ENCODE results near the gene MTARC2.

DNA sequence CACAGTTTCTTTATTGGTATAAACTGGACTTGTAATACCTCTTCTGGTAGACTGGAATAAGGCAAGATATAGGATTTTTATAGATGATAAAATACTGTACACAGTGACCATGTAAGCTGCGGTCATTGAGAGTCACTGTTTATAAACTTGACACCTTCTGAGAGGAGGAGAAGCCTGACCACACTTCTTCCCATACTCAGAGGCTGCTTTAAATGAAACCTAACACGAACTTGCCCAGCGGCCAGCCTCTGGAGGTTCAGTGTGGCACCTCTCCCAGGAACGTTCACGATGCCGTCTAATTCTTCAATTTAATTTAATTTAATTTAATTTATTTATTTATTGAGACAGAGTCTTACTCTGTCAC, 61.0 kb downstream of the MTARC2 start:
- TF ChIP-seq, protein P1, sequence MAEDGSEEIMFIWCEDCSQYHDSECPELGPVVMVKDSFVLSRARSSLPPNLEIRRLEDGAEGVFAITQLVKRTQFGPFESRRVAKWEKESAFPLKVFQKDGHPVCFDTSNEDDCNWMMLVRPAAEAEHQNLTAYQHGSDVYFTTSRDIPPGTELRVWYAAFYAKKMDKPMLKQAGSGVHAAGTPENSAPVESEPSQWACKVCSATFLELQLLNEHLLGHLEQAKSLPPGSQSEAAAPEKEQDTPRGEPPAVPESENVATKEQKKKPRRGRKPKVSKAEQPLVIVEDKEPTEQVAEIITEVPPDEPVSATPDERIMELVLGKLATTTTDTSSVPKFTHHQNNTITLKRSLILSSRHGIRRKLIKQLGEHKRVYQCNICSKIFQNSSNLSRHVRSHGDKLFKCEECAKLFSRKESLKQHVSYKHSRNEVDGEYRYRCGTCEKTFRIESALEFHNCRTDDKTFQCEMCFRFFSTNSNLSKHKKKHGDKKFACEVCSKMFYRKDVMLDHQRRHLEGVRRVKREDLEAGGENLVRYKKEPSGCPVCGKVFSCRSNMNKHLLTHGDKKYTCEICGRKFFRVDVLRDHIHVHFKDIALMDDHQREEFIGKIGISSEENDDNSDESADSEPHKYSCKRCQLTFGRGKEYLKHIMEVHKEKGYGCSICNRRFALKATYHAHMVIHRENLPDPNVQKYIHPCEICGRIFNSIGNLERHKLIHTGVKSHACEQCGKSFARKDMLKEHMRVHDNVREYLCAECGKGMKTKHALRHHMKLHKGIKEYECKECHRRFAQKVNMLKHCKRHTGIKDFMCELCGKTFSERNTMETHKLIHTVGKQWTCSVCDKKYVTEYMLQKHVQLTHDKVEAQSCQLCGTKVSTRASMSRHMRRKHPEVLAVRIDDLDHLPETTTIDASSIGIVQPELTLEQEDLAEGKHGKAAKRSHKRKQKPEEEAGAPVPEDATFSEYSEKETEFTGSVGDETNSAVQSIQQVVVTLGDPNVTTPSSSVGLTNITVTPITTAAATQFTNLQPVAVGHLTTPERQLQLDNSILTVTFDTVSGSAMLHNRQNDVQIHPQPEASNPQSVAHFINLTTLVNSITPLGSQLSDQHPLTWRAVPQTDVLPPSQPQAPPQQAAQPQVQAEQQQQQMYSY (CRISPR knock-in tag; IDR thresholded peaks at IDR 0.05) = no peak
- TF ChIP-seq E2F1 (CRISPR knock-in tag; IDR thresholded peaks at IDR 0.05) = no peak
- TF ChIP-seq, protein P2, sequence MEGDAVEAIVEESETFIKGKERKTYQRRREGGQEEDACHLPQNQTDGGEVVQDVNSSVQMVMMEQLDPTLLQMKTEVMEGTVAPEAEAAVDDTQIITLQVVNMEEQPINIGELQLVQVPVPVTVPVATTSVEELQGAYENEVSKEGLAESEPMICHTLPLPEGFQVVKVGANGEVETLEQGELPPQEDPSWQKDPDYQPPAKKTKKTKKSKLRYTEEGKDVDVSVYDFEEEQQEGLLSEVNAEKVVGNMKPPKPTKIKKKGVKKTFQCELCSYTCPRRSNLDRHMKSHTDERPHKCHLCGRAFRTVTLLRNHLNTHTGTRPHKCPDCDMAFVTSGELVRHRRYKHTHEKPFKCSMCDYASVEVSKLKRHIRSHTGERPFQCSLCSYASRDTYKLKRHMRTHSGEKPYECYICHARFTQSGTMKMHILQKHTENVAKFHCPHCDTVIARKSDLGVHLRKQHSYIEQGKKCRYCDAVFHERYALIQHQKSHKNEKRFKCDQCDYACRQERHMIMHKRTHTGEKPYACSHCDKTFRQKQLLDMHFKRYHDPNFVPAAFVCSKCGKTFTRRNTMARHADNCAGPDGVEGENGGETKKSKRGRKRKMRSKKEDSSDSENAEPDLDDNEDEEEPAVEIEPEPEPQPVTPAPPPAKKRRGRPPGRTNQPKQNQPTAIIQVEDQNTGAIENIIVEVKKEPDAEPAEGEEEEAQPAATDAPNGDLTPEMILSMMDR (IDR thresholded peaks at IDR 0.05) = no peak
- TF ChIP-seq, protein P3, sequence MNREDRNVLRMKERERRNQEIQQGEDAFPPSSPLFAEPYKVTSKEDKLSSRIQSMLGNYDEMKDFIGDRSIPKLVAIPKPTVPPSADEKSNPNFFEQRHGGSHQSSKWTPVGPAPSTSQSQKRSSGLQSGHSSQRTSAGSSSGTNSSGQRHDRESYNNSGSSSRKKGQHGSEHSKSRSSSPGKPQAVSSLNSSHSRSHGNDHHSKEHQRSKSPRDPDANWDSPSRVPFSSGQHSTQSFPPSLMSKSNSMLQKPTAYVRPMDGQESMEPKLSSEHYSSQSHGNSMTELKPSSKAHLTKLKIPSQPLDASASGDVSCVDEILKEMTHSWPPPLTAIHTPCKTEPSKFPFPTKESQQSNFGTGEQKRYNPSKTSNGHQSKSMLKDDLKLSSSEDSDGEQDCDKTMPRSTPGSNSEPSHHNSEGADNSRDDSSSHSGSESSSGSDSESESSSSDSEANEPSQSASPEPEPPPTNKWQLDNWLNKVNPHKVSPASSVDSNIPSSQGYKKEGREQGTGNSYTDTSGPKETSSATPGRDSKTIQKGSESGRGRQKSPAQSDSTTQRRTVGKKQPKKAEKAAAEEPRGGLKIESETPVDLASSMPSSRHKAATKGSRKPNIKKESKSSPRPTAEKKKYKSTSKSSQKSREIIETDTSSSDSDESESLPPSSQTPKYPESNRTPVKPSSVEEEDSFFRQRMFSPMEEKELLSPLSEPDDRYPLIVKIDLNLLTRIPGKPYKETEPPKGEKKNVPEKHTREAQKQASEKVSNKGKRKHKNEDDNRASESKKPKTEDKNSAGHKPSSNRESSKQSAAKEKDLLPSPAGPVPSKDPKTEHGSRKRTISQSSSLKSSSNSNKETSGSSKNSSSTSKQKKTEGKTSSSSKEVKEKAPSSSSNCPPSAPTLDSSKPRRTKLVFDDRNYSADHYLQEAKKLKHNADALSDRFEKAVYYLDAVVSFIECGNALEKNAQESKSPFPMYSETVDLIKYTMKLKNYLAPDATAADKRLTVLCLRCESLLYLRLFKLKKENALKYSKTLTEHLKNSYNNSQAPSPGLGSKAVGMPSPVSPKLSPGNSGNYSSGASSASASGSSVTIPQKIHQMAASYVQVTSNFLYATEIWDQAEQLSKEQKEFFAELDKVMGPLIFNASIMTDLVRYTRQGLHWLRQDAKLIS (CRISPR knock-in tag; IDR thresholded peaks at IDR 0.05; ENCODE audit: borderline replicate concordance) = no peak
